Nephron (organoid): ENCODE data around the gene RYR2.

Source experiments
- H3K27ac Mint-ChIP-seq, 3 experiments: 2 replicates each; pipeline ENCODE4 v1.8.0; 2020; ENCODE audit warnings: mixed read lengths in 3 of 3, mild to moderate bottlenecking in 2 of 3, moderate library complexity in 1 of 3
- H3K27me3 Mint-ChIP-seq: 2 replicates; pipeline ENCODE4 v1.8.0; 2021; ENCODE audit warnings: low read depth, mild to moderate bottlenecking, moderate library complexity, mixed read lengths
- H3K36me3 Mint-ChIP-seq: 2 replicates; pipeline ENCODE4 v1.8.0; 2020; ENCODE audit warnings: low read depth, mixed read lengths
- H3K4me1 Mint-ChIP-seq: 2 replicates; pipeline ENCODE4 v1.8.0; 2020; ENCODE audit warnings: mixed read lengths
- H3K4me3 Mint-ChIP-seq, 3 experiments: 2 replicates each; pipeline ENCODE4 v1.8.0; 2020; ENCODE audit warnings: mild to moderate bottlenecking in 3 of 3, mixed read lengths in 3 of 3, moderate library complexity in 2 of 3
- H3K9me3 Mint-ChIP-seq: 2 replicates; pipeline ENCODE4 v1.8.0; 2020; ENCODE audit warnings: mixed read lengths
- TF ChIP-seq, protein P1 (sequence below), 3 experiments: fragments of 200-600 bp; sonication (generic); IDR thresholded peaks; one replicate each; pipeline ENCODE4 v1.5.0; 2021; ENCODE audit warnings: antibody characterized with exemption in 3 of 3; ENCODE audit not compliant: unreplicated experiment in 3 of 3

The RYR2 gene

DNA sequence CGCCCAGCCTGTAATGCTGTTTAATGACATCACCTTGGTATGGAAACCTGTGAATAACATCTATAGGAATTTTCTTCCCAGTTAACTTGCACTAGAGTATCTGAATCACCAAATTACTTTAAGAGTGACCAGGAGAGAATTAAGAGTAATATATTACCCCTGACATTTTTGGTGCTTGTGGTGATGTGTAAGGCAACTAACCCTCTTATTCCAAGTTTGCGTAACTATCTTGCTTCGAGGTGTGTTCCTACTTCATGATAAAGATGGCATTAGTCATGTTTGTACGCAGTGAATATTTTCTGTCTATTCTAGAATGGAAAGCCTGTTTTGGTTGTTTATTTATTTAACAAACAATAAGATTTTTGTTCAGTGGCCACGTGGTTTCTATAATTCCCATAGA lies 717.4 kb downstream of the RYR2 start:
- Mint-ChIP-seq H3K27ac (no peak overlapping the region), H3K27me3 (no peaks in the 10 kb centered on the region), H3K9me3 (no peaks in the 10 kb centered on the region), H3K4me1 (no peaks in the 10 kb centered on the region), H3K4me3 (no peak overlapping the region), H3K36me3 (no peaks in the 10 kb centered on the region)
- TF ChIP-seq, protein P1, sequence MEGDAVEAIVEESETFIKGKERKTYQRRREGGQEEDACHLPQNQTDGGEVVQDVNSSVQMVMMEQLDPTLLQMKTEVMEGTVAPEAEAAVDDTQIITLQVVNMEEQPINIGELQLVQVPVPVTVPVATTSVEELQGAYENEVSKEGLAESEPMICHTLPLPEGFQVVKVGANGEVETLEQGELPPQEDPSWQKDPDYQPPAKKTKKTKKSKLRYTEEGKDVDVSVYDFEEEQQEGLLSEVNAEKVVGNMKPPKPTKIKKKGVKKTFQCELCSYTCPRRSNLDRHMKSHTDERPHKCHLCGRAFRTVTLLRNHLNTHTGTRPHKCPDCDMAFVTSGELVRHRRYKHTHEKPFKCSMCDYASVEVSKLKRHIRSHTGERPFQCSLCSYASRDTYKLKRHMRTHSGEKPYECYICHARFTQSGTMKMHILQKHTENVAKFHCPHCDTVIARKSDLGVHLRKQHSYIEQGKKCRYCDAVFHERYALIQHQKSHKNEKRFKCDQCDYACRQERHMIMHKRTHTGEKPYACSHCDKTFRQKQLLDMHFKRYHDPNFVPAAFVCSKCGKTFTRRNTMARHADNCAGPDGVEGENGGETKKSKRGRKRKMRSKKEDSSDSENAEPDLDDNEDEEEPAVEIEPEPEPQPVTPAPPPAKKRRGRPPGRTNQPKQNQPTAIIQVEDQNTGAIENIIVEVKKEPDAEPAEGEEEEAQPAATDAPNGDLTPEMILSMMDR (IDR thresholded peaks at IDR 0.05; ENCODE audit: unreplicated experiment in 3 of 3), result no peak

- no peak overlapping the region for H3K4me3 Mint-ChIP-seq
- no peak overlapping the region for H3K27ac Mint-ChIP-seq
- H3K4me1 Mint-ChIP-seq, result no peaks in the 10 kb centered on the region
- H3K27me3 Mint-ChIP-seq, result no peaks in the 10 kb centered on the region
- TF ChIP-seq, protein P1 (IDR thresholded peaks at IDR 0.05; ENCODE audit: unreplicated experiment in 3 of 3), result no peak
- H3K9me3 Mint-ChIP-seq, result no peaks in the 10 kb centered on the region
- no peaks in the 10 kb centered on the region for H3K36me3 Mint-ChIP-seq
Measured at GRCh38 chr1:237760951-237761350, 719.0 kb downstream of the RYR2 start.

DNA sequence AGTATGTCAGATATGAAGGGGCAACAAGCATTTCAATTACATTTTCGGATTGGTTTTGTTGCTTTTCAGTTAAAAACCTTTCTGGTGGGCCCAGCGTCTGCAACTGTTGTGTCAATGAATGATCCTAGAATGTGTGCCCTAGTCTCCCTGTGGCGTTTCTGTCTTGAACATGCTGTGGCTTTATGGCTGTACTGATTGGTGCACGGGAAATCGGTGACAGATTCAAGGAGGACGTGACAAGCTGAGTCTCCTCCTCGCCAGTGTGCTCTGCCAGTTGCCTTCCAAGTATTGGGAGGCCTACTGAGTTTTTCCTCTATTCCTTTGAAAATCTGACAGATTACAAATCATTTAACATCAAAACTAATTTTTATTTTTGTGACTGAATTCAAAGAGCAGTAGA lies 721.2 kb downstream of the RYR2 start:
- H3K4me3 Mint-ChIP-seq, result no peak overlapping the region
- H3K36me3 Mint-ChIP-seq, result no peaks in the 10 kb centered on the region
- no peaks in the 10 kb centered on the region for H3K4me1 Mint-ChIP-seq
- no peaks in the 10 kb centered on the region for H3K27me3 Mint-ChIP-seq
- no peak overlapping the region for H3K27ac Mint-ChIP-seq
- TF ChIP-seq, protein P1 (IDR thresholded peaks at IDR 0.05; ENCODE audit: unreplicated experiment in 3 of 3), result no peak
- H3K9me3 Mint-ChIP-seq, result no peaks in the 10 kb centered on the region

GRCh38 chr1:237763751-237764150 lies 721.8 kb downstream of the RYR2 start:
- H3K27me3 Mint-ChIP-seq, result no peaks in the 10 kb centered on the region
- no peaks in the 10 kb centered on the region for H3K4me1 Mint-ChIP-seq
- H3K36me3 Mint-ChIP-seq, result no peaks in the 10 kb centered on the region
- TF ChIP-seq, protein P1 (IDR thresholded peaks at IDR 0.05; ENCODE audit: unreplicated experiment in 3 of 3), result no peak
- no peak overlapping the region for H3K27ac Mint-ChIP-seq
- no peaks in the 10 kb centered on the region for H3K9me3 Mint-ChIP-seq
- no peak overlapping the region for H3K4me3 Mint-ChIP-seq

DNA sequence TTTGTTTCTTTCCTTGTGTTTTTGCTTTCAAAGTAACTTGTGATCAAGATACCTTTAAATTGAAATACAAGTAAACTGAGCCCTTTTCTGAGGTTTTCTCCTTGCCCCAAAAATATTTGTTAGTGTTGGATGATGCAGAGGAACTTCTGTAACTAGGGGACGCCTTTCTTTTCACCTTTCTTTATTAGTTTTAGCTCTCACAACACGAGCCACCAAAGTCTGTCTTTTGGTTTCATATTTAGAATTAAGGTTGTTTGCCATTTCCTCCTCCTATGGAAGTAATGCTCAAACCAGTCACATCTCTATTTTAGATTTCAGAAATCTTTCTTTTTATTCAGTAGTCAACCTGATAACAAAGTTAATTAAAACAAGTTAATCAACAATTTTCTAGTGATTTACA lies 727.9 kb downstream of the RYR2 start:
- Mint-ChIP-seq H3K4me3 (no peak overlapping the region), H3K4me1 (no peaks in the 10 kb centered on the region), H3K27me3 (no peaks in the 10 kb centered on the region), H3K9me3 (no peaks in the 10 kb centered on the region), H3K36me3 (no peaks in the 10 kb centered on the region), H3K27ac (no peak overlapping the region)
- TF ChIP-seq, protein P1 (IDR thresholded peaks at IDR 0.05; ENCODE audit: unreplicated experiment in 3 of 3), result no peak

DNA sequence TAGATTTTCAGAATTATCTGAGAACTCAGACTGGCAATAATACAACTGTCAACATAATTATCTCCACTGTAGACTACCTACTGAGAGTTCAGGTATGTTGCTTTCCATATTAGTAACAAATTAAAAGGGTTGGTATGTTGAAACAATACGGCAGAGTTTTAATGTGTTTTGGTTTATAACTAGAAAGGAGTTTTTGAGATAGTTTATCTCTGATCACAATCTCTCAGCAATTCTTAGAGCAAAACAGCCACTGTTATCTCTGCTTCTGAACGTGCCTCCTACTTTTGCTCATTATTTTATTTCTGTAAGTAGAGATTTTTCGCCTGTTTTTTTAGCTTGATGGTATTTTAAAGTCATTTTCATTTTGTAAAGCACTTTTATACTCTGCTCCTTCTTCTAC lies 730.0 kb downstream of the RYR2 start:
- no peak overlapping the region for H3K27ac Mint-ChIP-seq
- no peaks in the 10 kb centered on the region for H3K9me3 Mint-ChIP-seq
- no peaks in the 10 kb centered on the region for H3K4me1 Mint-ChIP-seq
- TF ChIP-seq, protein P1 (IDR thresholded peaks at IDR 0.05; ENCODE audit: unreplicated experiment in 3 of 3), result no peak
- H3K36me3 Mint-ChIP-seq, result no peaks in the 10 kb centered on the region
- no peaks in the 10 kb centered on the region for H3K27me3 Mint-ChIP-seq
- H3K4me3 Mint-ChIP-seq, result no peak overlapping the region
